DMS79 treated with DMSO at 0.1 percent for 48 hours (cell line): ENCODE data around the gene PLPP7.
A peak's percentile ranks its signal among the peaks of the same experiment; 100 is the strongest.
"Not testable (repeated sequence)": the region's sequence is repeated elsewhere in the genome, so short reads cannot be mapped to it uniquely, and the experiment has no call there.

Experiments
- DNase-seq: peaks from one replicate; lab custom pipeline; 2025; lab: John Stamatoyannopoulos, UW

The PLPP7 gene

GRCh38 chr9:131289301-131290035 lies at the start of gene PLPP7:
Gene PLPP7, plus strand, starts transcription at chr9:131289723. Its CDS starts 275 bp downstream, at chr9:131289998.
- no peak for DNase-seq

DNA sequence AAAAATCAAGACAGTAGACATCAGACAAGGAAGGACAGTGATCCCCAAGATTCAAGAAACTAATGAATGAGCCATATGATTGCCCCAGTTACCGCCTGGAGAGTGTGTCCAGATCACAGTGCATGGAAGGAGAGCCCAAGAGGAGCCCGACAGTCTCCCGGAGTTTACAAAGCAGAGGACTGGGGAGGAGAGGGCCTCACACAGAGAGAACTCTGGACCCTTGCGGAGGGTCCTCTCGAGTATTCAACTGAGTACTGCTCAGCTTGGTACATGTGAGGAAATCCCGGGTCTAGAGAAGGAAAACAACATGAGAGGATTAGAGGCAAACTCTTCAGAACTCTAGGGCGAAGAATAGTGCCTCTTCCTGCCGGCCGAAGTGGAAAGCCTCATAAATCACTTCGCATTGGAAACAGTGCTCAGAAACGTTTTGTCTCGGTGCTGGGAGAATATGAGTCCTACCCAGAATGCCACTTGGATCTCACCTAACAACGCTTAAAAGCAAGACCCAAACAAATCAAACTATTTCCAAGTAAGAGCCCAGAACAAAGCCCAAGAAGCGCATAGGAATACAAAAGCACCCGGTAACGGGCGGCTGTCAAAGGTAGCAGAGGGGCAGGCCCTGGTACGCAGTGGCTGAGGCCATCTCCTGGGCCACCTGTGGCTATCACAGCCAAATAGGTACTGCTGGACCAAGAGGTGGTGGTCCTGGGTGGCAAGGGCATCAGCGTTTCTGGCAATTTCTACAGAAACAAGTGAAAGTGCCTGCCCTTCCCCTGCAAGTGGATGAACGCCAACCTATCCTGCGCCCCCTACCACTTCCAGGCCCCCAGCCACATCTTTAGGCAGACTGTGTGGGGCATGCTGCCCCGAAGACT lies 49.2 kb upstream of the PLPP7 start:
- peak; percentile 15 for DNase-seq

DNA sequence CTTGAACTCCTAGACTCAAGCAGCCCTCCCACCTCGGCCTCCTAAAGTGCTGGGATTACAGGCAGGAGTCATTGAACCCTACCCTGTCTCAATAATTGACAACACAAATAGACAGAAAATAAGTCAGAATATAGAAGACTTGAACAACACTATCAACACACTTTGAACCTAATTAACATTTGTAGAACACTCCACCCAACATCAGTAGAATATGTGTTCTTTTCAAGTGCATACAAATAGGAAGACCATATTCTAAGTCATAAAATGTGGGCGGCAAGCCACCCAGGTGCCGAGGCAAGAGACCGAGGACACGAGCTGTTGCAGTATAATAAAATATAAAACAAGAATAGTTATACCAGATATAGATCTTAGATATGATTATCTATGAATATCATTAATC lies 45.2 kb upstream of the PLPP7 start:
- DNase-seq = not testable (repeated sequence)

- DNase-seq = no peak
Measured at GRCh38 chr9:131246618-131247017, 42.9 kb upstream of the PLPP7 start.

DNA sequence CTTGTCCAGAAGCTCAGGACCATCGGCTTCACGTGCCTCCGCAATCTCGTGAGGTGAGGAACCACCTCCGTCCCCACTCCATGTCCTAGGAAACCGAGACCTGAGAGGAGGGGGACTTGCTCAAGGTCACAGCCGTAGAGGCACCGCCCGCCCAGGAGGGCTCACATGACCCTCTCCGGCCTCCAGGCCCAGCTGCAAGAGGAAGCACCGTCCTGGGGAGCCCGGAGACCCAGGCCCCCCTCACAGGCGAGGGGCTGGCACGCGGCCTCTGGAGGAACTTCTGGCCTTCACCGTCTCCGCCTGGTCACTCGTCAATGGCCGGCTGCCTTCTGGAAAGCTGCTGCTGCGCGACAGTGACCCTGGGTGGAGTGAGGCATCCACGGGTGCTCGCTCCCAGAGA lies 37.4 kb upstream of the PLPP7 start:
- DNase-seq = no peak

GRCh38 chr9:131253891-131254491 lies 35.5 kb upstream of the PLPP7 start:
- DNase-seq = no peak

- no peak for DNase-seq
Measured at GRCh38 chr9:131254626-131255025, 34.9 kb upstream of the PLPP7 start.

DNA sequence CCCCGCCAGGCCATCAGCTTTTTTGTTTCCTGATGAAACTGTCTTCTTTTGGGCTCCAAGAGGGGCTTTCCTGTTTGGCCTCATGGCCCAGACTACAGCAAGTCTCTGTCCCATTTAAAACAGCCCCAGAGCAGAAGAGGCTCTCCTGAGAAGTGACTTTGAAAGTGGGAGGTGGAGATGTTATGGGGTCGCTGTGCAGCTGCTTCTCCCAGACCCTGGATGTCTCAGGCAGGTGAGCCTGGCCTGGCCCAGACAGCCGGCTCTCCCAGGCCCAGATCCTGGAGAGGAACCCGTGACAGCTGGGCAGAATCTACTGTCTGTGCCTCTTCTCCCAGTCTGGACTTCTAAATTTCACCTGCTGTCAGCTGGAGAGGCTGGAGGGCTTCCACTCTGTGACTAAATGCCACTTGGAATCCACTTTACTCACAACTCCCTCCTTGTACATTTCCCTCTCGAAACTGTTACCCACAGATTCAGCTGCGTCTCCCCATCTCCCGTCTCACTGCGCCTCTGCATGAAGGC lies 33.8 kb upstream of the PLPP7 start:
- peak; percentile 53 for DNase-seq

DNA sequence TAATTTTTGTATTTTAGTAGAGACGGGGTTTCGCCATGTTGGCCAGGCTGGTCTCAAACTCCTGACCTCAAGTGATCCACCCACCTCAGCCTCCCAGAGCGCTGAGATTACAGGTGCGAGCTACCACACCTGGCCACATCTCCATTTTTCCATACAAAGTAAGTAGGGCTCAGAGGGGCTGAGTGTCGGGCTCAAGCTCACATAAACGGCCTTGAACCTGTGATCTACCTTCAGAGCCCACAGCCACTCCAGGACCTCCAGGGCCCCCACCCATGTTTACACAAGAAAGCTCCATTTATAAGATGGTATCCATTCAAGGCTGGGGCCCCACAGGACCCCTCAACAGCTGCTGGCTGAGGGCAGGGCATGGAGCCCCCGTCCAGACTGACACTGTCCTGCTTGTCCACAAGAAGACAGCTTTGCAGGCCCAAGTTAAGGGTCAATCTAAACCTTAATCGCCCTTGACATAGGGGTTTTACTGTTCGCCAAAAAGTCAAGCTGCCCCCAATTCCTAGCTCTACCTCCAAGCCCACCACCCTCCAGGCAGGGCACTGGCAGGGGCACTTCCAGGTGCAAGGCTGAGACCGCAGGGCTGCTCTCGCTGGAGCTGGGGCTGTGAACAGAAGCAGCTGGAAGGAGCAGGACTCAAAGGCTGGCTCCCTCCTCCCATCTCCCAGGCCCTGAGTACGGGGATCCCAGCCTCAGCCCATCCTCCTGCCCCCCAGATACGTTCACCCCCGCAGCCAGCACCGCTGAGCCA lies 32.1 kb upstream of the PLPP7 start:
- DNase-seq = no peak

- DNase-seq = no peak
Measured at GRCh38 chr9:131258186-131258585, 31.3 kb upstream of the PLPP7 start.

DNA sequence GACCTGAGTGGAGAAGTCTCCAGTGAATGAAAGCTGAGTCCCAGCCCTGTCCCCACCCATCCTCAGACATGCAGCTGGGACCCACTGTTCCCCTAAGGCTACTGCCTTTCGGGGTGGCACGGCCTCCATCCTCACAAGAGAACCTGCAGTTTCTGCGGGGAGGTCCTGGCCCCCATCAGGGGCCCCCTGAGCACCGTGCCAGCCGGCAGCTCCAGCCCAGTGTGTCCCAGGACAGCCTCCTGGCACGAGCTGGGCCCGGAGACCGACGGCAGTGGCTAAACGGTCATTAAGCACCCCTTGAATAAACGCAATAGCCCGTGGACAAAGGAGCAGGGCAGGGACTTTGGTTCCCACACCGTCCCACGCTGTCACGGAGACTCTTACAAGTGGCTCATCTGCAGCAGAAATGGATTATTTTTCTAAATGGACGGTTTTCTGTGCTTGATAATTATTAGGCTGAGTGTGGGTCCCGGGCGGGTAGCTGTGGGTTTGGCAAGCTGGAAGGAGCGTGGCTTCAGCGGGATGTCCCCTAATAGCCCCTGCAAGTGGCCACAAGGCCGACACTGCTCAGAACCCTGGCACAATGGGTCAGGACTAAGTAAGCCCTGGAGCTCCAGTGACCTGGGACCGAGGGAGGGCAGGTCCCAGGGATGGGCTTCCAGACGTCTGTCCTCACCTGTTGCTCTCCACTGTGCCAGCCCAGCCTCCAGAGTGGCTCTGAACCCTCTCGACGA lies 30.7 kb upstream of the PLPP7 start:
- DNase-seq = no peak

DNA sequence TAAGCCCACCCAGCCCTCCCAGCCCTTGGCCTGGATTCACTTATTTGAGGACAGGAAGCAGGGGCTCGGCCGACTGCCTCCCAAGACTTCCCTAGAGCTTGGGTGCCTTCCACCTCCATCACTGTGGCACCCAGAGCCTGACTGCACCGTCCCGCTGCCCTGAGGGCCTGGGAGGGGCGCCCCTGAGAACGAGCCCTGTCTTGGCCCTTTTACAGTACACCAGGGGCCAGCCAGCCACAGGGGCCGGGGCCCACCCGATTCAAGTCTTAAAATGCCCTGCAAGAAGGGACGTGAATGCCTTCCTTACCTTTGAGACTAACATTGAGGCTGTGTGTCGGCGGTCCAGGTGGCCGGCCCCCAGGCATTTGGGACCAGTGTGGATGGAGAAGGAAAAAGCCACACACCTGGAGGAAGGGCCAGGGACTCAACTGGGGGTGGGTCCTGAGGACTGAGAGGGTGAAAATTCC lies 30.1 kb upstream of the PLPP7 start:
- DNase-seq = no peak

DNA sequence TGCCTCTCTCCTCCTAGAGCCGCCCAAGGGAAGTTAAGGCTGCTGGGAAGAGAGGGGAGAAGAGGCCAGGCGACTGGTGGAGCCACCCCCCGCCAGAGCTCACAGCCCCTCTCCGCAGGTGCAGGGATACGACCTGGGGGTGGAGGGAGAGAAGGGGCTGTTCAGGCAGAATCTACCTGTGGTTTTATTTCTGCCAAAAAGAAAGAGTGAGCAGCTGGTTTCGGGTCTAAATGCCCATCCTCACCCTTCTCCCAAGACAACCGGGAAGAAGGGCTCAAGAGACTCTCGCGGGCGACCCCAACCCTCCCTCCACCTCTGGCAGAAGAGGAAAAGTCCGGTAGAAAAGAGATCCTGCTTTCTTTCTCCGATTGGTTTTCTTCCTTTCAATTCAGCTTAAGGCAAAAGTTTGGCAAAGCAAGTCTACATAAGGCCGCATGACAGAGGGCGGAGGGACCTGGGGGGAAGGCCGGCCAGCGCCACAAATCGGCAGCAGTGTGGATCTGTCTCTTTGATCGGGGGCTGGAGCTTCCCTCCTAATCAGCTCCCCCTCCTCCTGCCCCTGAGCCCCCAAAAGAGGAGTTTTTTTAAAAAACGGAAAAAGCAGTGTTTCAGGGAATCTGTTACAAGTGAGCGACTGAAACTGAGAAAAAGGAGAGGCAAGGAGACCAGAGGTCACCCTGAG lies 29.5 kb upstream of the PLPP7 start:
- DNase-seq = no peak

DNA sequence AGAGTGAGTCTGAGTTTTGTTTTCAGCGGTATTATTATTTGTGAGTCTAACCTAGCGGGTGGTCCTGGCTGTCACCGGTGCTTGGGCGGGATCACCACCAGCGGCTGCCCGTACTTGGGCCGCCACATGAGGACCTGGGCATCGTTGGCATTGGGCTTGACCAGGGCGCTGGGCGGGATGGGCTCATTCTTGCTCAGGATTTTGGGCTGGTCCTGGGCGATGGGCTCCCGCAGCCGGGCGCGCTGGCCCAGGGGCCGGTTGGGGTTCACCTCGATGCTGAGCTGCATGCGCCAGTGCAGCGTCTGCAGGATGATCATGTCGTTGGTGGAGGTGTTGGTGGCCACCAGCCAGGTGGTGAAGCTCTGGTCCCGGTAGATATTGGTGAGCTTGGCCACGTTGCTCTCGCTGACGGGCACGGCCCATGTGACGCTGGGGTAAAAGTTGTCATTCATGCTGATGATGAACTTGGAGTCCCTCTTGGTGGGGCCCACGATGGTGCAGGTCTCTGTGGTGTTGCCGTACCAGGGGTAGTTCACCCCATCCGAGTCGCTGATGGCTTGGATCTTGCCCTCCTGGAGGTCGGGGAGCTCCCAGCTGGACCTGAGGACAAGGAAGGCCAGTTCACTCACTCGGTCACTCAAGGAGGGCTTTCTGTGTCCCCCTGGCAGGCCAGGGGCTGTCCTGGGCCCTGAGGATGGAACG lies 28.6 kb upstream of the PLPP7 start:
- no peak for DNase-seq

- DNase-seq = no peak
Measured at GRCh38 chr9:131262327-131263032, 27.0 kb upstream of the PLPP7 start.

- not testable (repeated sequence) for DNase-seq
Measured at GRCh38 chr9:131263033-131263343, 26.5 kb upstream of the PLPP7 start.

GRCh38 chr9:131263701-131264100 lies 25.8 kb upstream of the PLPP7 start:
- no peak for DNase-seq

DNA sequence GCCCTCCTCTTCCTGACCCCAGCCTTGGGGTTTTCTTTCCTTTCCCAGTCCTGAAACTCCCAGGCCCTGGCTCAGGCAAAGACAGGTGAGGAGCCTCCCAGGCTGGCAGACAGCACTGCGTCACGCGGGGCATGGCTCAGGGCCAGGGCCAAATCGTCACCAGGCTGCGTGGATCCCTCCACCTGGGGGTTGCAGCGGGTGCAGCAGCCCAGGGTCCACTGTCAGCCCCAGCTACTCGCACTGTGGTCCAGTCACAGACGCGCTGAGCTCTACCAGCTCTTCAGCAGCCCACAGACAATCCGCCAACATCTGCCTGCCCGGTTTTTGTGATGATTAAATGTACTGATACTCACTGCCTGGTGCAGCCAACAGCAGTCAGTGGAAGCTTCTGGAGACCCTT lies 25.3 kb upstream of the PLPP7 start:
- DNase-seq = no peak
